H9 (cell line): ENCODE results near the gene CHL1. TPM values are rescaled to one million over a fixed set of nuclear protein-coding genes. Genes with fewer than 3 reads are reported as not detected.

Experiments used
- DNase-seq: peaks from one replicate; pipeline ENCODE4 v3.0.0-alpha.2; 2017
- H2AFZ ChIP-seq: one replicate; pipeline ENCODE4 v1.6.1; 2013; ENCODE audit warnings: mild to moderate bottlenecking, low read length, control low read depth, moderate library complexity
- H2AK5ac ChIP-seq: 2 replicates; pipeline ENCODE4 v1.6.1; 2013; ENCODE audit warnings: low read length, control low read depth, mixed read lengths; ENCODE audit not compliant: insufficient read length
- H2BK120ac ChIP-seq: one replicate; pipeline ENCODE4 v1.6.1; 2013; ENCODE audit warnings: low read depth, mild to moderate bottlenecking, low read length, control low read depth, inconsistent platforms; ENCODE audit not compliant: poor library complexity, severe bottlenecking
- H2BK12ac ChIP-seq: 2 replicates; pipeline ENCODE4 v1.6.1; 2013; ENCODE audit warnings: low read length, control low read depth, mixed read lengths, low read depth; ENCODE audit not compliant: insufficient read length
- H2BK15ac ChIP-seq: 2 replicates; pipeline ENCODE4 v1.6.1; 2013; ENCODE audit warnings: low read depth, low read length, control low read depth
- H2BK20ac ChIP-seq: one replicate; pipeline ENCODE4 v1.6.1; 2013; ENCODE audit warnings: low read depth, mild to moderate bottlenecking, low read length, control low read depth, inconsistent platforms; ENCODE audit not compliant: poor library complexity, severe bottlenecking
- H2BK5ac ChIP-seq: 2 replicates; pipeline ENCODE4 v1.6.1; 2013; ENCODE audit warnings: low read length, control low read depth, mixed read lengths; ENCODE audit not compliant: insufficient read length
- H3K14ac ChIP-seq: 2 replicates; pipeline ENCODE4 v1.6.1; 2013; ENCODE audit warnings: low read length, control low read depth; ENCODE audit not compliant: insufficient read depth
- H3K18ac ChIP-seq: 2 replicates; pipeline ENCODE4 v1.6.1; 2013; ENCODE audit warnings: low read depth, mild to moderate bottlenecking, mixed read lengths, low read length, control low read depth; ENCODE audit not compliant: insufficient read length
- H3K23ac ChIP-seq: 2 replicates; pipeline ENCODE4 v1.6.1; 2013; ENCODE audit warnings: low read length, control low read depth, mixed read lengths, low read depth; ENCODE audit not compliant: insufficient read length
- H3K23me2 ChIP-seq: 2 replicates; pipeline ENCODE4 v1.6.1; 2013; ENCODE audit warnings: low read depth, mild to moderate bottlenecking, mixed read lengths, low read length, control low read depth; ENCODE audit not compliant: insufficient read length, poor library complexity, severe bottlenecking
- H3K27ac ChIP-seq: 2 replicates; pipeline ENCODE4 v1.5.1; 2013; ENCODE audit warnings: low read length, control low read depth, mixed read lengths, low read depth; ENCODE audit not compliant: insufficient read length
- H3K27me3 ChIP-seq: 2 replicates; pipeline ENCODE4 v1.6.1; 2013; ENCODE audit warnings: low read length, control low read depth, inconsistent platforms; ENCODE audit not compliant: insufficient read depth
- H3K4ac ChIP-seq: 2 replicates; pipeline ENCODE4 v1.6.1; 2013; ENCODE audit warnings: low read depth, mild to moderate bottlenecking, control low read depth, inconsistent platforms, low read length, moderate library complexity
- H3K4me1 ChIP-seq: 2 replicates; pipeline ENCODE4 v1.6.1; 2013; ENCODE audit warnings: low read length, control low read depth, inconsistent platforms; ENCODE audit not compliant: insufficient read depth
- H3K4me2 ChIP-seq: 2 replicates; pipeline ENCODE4 v1.6.1; 2013; ENCODE audit warnings: low read length, control low read depth, mixed read lengths; ENCODE audit not compliant: insufficient read length, insufficient read depth
- H3K56ac ChIP-seq: 2 replicates; pipeline ENCODE4 v1.6.1; 2013; ENCODE audit warnings: low read depth, mild to moderate bottlenecking, mixed read lengths, low read length, control low read depth; ENCODE audit not compliant: insufficient read length
- H3K79me1 ChIP-seq: 2 replicates; pipeline ENCODE4 v1.6.1; 2013; ENCODE audit warnings: low read depth, mild to moderate bottlenecking, moderate library complexity, low read length, control low read depth, inconsistent platforms; ENCODE audit not compliant: insufficient read depth, poor library complexity, severe bottlenecking
- H3K79me2 ChIP-seq: 2 replicates; pipeline ENCODE4 v1.6.1; 2013; ENCODE audit warnings: low read length, control low read depth, inconsistent platforms; ENCODE audit not compliant: insufficient read depth
- H3K9ac ChIP-seq: 2 replicates; pipeline ENCODE4 v1.6.1; 2013; ENCODE audit warnings: low read length, control low read depth, mixed read lengths; ENCODE audit not compliant: insufficient read length; ENCODE audit errors: extremely low read depth
- H3K9me3 ChIP-seq: one replicate; pipeline ENCODE4 v1.6.1; 2013; ENCODE audit warnings: low read depth, low read length, inconsistent platforms; ENCODE audit not compliant: control insufficient read depth
- H3T11ph ChIP-seq: one replicate; pipeline ENCODE4 v1.6.1; 2013; ENCODE audit warnings: mild to moderate bottlenecking, low read length, control low read depth, inconsistent platforms
- H4K20me1 ChIP-seq: one replicate; pipeline ENCODE4 v1.6.1; 2013; ENCODE audit not compliant: control insufficient read depth, insufficient read length, insufficient read depth
- H4K5ac ChIP-seq: 2 replicates; pipeline ENCODE4 v1.6.1; 2013; ENCODE audit warnings: low read depth, mild to moderate bottlenecking, mixed read lengths, low read length, control low read depth; ENCODE audit not compliant: insufficient read length
- H4K8ac ChIP-seq: replicated peaks from 2 replicates; pipeline ENCODE4 v1.6.1; 2013; ENCODE audit warnings: low read length, control low read depth, mixed read lengths, low read depth; ENCODE audit not compliant: insufficient read length
- H4K91ac ChIP-seq: 2 replicates; pipeline ENCODE4 v1.6.1; 2013; ENCODE audit warnings: low read depth, mild to moderate bottlenecking, moderate library complexity, mixed read lengths, low read length, control low read depth; ENCODE audit not compliant: insufficient read length
- H3K27ac Mint-ChIP-seq, 3 experiments: 2 replicates in 2 of 3; 3 replicates in 1 of 3; pipeline ENCODE4 v1.8.0; 2020 to 2021; ENCODE audit warnings: mixed read lengths in 3 of 3, mild to moderate bottlenecking in 1 of 3, moderate library complexity in 1 of 3
- H3K27me3 Mint-ChIP-seq: 2 replicates; pipeline ENCODE4 v1.8.0; 2021; ENCODE audit warnings: low read depth, mild to moderate bottlenecking, moderate library complexity, mixed read lengths
- H3K36me3 Mint-ChIP-seq, 3 experiments: 2 replicates in 2 of 3; 3 replicates in 1 of 3; pipeline ENCODE4 v1.8.0; 2020 to 2021; ENCODE audit warnings: low read depth in 3 of 3, mixed read lengths in 3 of 3; ENCODE audit not compliant: insufficient read depth in 1 of 3
- H3K4me1 Mint-ChIP-seq, 2 experiments: 2 replicates each; pipeline ENCODE4 v1.8.0; 2020; ENCODE audit warnings: mixed read lengths in 2 of 2
- H3K4me3 Mint-ChIP-seq, 2 experiments: 2 replicates in 1 of 2; 3 replicates in 1 of 2; pipeline ENCODE4 v1.8.0; 2020 to 2021; ENCODE audit warnings: mild to moderate bottlenecking in 2 of 2, mixed read lengths in 2 of 2, moderate library complexity in 1 of 2
- H3K9me3 Mint-ChIP-seq, 2 experiments: 2 replicates in 1 of 2; 3 replicates in 1 of 2; pipeline ENCODE4 v1.8.0; 2020; ENCODE audit warnings: mild to moderate bottlenecking in 2 of 2, mixed read lengths in 2 of 2, moderate library complexity in 1 of 2
- CTCF ChIP-seq: fragments of 200-600 bp; sonication (generic); conservative IDR thresholded peaks from 3 replicates; pipeline ENCODE4 v1.8.0; 2021; ENCODE audit warnings: antibody characterized with exemption, mild to moderate bottlenecking
- WGBS: extraction: QIAGEN DNeasy Blood & Tissue Kit; methylation state at CpG from one replicate; pipeline ENCODE4 v1.1.7; 2013; ENCODE audit warnings: missing lambda C conversion rate, low lambda C conversion rate, mixed read lengths; ENCODE audit not compliant: insufficient read length; ENCODE audit errors: extremely low coverage; 5-methylcytosine and 5-hydroxymethylcytosine counted together
- total RNA-seq: library from RNA; stranded (reverse); gene quantifications from 2 replicates; pipeline ENCODE4 v1.2.1, GENCODE V29; 2021

CHL1 gene
- total RNA-seq, 1 experiment from 2014 or later = not detected

- no peak overlapping the region for H2AK5ac ChIP-seq
- Mint-ChIP-seq H3K4me3 (no peak overlapping the region), H3K27ac (no peak overlapping the region), H3K27me3 (peaks cover 18% of the 10 kb centered on the region), H3K4me1 (no peaks in the 10 kb centered on the region), H3K9me3 (no peaks in the 10 kb centered on the region), H3K36me3 (no peaks in the 10 kb centered on the region)
- no peaks in the 10 kb centered on the region; the same call in 1 of the 2 replicates for H3K27me3 ChIP-seq
- no peaks in the 10 kb centered on the region for H3K9me3 ChIP-seq
- H3K4me1 ChIP-seq = no peaks in the 10 kb centered on the region
- no peak overlapping the region for H2BK5ac ChIP-seq
- no peak overlapping the region for H2BK120ac ChIP-seq
- no peak overlapping the region for H4K91ac ChIP-seq
- no peaks in the 10 kb centered on the region for H3K79me1 ChIP-seq
- no peak overlapping the region for H3K56ac ChIP-seq
- TF ChIP-seq CTCF = no peak
- no peaks in the 10 kb centered on the region for H3K23me2 ChIP-seq
- no CpG with 5 or more reads among the region's 2 CpGs for WGBS
- no peaks in the 10 kb centered on the region for H4K20me1 ChIP-seq
- H3K18ac ChIP-seq = no peak overlapping the region
- H2BK20ac ChIP-seq = no peak overlapping the region
- no peak overlapping the region for H3K4ac ChIP-seq
- no peaks in the 10 kb centered on the region for H3K79me2 ChIP-seq
- H2BK15ac ChIP-seq = no peak overlapping the region
- no peak overlapping the region for H3K9ac ChIP-seq
- no peak overlapping the region for H3K14ac ChIP-seq
- no peak overlapping the region for H3K27ac ChIP-seq
- no peak overlapping the region for H2BK12ac ChIP-seq
- no peak overlapping the region for H3K4me2 ChIP-seq
- no peak for DNase-seq
- no peak overlapping the region for H3K23ac ChIP-seq
- H4K8ac ChIP-seq = no peak overlapping the region
- H4K5ac ChIP-seq = no peak overlapping the region
- no peak overlapping the region for H3T11ph ChIP-seq
- no peak overlapping the region for H2AFZ ChIP-seq
Measured at GRCh38 chr3:411226-411625, 214.7 kb downstream of the CHL1 start.
